Breast epithelium (tissue), 4 donors: ENCODE measurements around the gene CCDC149. TPM values are rescaled to one million over a fixed set of nuclear protein-coding genes. Genes with fewer than 3 reads are reported as not detected.

Experiments
- DNase-seq, 2 donors: peaks; one replicate each; pipeline ENCODE4 v3.0.0-alpha.2; 2019; ENCODE audit warnings: low spot score in 2 of 2
- H3K27ac ChIP-seq, 2 donors: fragments of 200-600 bp; sonication (generic) in 1 of 2; one replicate each; pipeline ENCODE4 v1.5.1; 2016 to 2019; ENCODE audit warnings: mild to moderate bottlenecking in 1 of 2
- H3K27me3 ChIP-seq, 2 donors: fragments of 200-600 bp; sonication (generic) in 1 of 2; one replicate each; pipeline versions ENCODE4 v1.5.1 to v1.6.0; 2017 to 2019; ENCODE audit warnings: control low read depth in 1 of 2, mild to moderate bottlenecking in 1 of 2
- H3K36me3 ChIP-seq: fragments of 200-600 bp; one replicate; pipeline ENCODE4 v1.5.1; 2019
- H3K4me1 ChIP-seq, 2 donors: fragments of 200-600 bp; sonication (generic); one replicate each; pipeline ENCODE4 v1.5.1; 2016 to 2019; ENCODE audit warnings: control low read depth in 1 of 2
- H3K4me3 ChIP-seq, 3 donors: fragments of 200-600 bp; sonication (generic); 1 replicate in 2 of 3; 2 replicates in 1 of 3; pipeline ENCODE4 v1.5.1; 2016 to 2019; ENCODE audit warnings: mild to moderate bottlenecking in 3 of 3, moderate library complexity in 2 of 3
- H3K9me3 ChIP-seq, 2 donors: fragments of 200-600 bp; sonication (generic) in 1 of 2; one replicate each; pipeline ENCODE4 v1.5.1; 2016 to 2019; ENCODE audit warnings: control low read depth in 1 of 2
- POLR2A ChIP-seq: fragments of 450-650 bp; IDR thresholded peaks from one replicate; pipeline ENCODE4 v1.6.1; 2016; ENCODE audit warnings: antibody characterized with exemption, mild to moderate bottlenecking, moderate library complexity
- POLR2AphosphoS5 ChIP-seq, 3 donors: sonication (generic); formaldehyde crosslinking; IDR thresholded peaks; one replicate each; pipeline ENCODE4 v1.6.1; 2017; ENCODE audit warnings: antibody characterized with exemption in 3 of 3
- intact Hi-C: fragments of 100-400 bp; cut with DNase I; formaldehyde crosslinking; loops from one replicate; pipeline ENCODE4 v1.15.1; 2023; ENCODE audit warnings: low total_unique reads
- total RNA-seq, 3 donors: library from RNA; depleted of rRNA; stranded (reverse); fragments of >200 nt; gene quantifications; one replicate each; pipeline ENCODE4 v1.1.0, GENCODE V29; 2016
- TF ChIP-seq, protein P1 (sequence below), 3 donors: fragments of 450-650 bp; IDR thresholded peaks; one replicate each; pipeline ENCODE4 v1.5.1; 2016 to 2017; ENCODE audit warnings: antibody characterized with exemption in 3 of 3, mild to moderate bottlenecking in 3 of 3, moderate library complexity in 3 of 3

Gene CCDC149
- total RNA-seq, 3 donors from 2014 or later, result 15.8 to 21.0 (median 18.6) TPM

DNA sequence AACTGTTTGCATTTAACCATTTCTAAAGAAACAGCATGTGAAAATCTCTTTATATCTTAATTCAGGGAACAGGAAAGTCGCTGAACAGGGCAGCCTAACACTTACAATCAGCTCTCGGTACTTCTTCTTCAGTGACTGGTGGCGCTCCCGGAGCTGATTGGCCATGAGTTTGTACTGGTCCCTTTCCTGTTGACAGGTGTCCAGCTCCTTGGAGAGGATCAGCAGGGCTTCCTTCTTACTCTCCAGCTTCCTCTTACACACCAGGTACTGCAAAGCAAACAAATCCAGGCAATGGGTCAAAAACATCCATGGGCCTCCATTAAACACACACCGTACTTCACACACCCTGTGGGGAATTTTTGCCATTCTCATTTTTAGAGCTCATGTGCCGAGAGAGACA lies 36.4 kb downstream of the CCDC149 start:
- Histone ChIP-seq H3K9me3 (no peaks in the 10 kb centered on the region), H3K36me3 (peaks cover 4% of the 10 kb centered on the region), H3K4me1 (no peaks in the 10 kb centered on the region), H3K27me3 (no peaks in the 10 kb centered on the region), H3K27ac (no peak overlapping the region), H3K4me3 (no peak overlapping the region)
- TF ChIP-seq, protein P1, sequence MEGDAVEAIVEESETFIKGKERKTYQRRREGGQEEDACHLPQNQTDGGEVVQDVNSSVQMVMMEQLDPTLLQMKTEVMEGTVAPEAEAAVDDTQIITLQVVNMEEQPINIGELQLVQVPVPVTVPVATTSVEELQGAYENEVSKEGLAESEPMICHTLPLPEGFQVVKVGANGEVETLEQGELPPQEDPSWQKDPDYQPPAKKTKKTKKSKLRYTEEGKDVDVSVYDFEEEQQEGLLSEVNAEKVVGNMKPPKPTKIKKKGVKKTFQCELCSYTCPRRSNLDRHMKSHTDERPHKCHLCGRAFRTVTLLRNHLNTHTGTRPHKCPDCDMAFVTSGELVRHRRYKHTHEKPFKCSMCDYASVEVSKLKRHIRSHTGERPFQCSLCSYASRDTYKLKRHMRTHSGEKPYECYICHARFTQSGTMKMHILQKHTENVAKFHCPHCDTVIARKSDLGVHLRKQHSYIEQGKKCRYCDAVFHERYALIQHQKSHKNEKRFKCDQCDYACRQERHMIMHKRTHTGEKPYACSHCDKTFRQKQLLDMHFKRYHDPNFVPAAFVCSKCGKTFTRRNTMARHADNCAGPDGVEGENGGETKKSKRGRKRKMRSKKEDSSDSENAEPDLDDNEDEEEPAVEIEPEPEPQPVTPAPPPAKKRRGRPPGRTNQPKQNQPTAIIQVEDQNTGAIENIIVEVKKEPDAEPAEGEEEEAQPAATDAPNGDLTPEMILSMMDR (IDR thresholded peaks at IDR 0.05), result no peak
- TF ChIP-seq POLR2AphosphoS5 (IDR thresholded peaks at IDR 0.05) (no peak), POLR2A (no peak)
- intact Hi-C loops, result no loop called here
- no peak for DNase-seq

DNA sequence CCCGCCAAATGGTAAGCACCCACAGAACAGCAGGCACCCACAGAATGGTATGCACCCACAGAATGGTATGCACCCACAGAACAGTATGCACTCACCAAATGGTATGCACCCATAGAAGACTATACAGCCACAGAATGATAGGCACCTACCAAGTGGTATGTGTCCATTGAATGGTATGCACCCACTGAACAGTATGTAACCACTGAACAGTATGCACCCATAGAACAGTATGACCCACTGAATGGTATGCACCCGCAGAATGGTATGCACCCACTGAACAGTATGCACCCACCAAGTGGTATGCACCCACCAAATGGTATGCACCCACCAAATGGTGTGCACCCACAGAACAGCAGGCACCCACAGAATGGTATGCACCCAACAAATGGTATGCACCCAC lies 40.1 kb downstream of the CCDC149 start:
- no peak for TF ChIP-seq POLR2A
- no peak for TF ChIP-seq POLR2AphosphoS5 (IDR thresholded peaks at IDR 0.05)
- TF ChIP-seq, protein P1 (IDR thresholded peaks at IDR 0.05), result no peak
- Histone ChIP-seq H3K36me3 (peaks cover 4% of the 10 kb centered on the region), H3K4me3 (no peak overlapping the region), H3K27me3 (no peaks in the 10 kb centered on the region), H3K4me1 (no peaks in the 10 kb centered on the region), H3K9me3 (no peaks in the 10 kb centered on the region), H3K27ac (no peak overlapping the region)
- no peak for DNase-seq
- intact Hi-C loops, result no loop called here

DNA sequence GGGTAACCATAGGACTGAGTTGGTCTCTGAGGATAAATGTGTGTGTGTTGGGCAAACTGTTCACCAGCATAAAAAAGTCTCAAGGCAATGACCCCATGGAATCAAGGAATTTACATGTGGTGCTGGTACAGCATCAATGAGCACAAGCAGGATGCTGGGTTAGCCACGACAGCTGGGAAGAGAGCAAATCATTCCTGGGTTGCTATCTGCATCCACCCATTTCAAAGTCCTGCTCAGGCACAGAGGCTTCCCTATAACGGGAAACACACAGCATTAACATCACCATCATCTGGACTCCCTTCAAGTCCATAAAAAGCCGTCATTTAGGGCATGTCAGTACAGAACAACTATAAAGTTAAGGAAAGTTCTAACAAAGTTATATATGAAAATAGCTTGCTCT lies 41.6 kb downstream of the CCDC149 start:
- DNase-seq, result no peak
- peaks cover 4% of the 10 kb centered on the region for H3K36me3 ChIP-seq
- no peaks in the 10 kb centered on the region for H3K27me3 ChIP-seq
- intact Hi-C loops, result no loop called here
- H3K4me3 ChIP-seq, result no peak overlapping the region
- H3K9me3 ChIP-seq, result no peaks in the 10 kb centered on the region
- TF ChIP-seq, protein P1 (IDR thresholded peaks at IDR 0.05), result no peak
- TF ChIP-seq POLR2A (no peak), POLR2AphosphoS5 (IDR thresholded peaks at IDR 0.05) (no peak)
- H3K4me1 ChIP-seq, result no peaks in the 10 kb centered on the region
- H3K27ac ChIP-seq, result no peak overlapping the region

DNA sequence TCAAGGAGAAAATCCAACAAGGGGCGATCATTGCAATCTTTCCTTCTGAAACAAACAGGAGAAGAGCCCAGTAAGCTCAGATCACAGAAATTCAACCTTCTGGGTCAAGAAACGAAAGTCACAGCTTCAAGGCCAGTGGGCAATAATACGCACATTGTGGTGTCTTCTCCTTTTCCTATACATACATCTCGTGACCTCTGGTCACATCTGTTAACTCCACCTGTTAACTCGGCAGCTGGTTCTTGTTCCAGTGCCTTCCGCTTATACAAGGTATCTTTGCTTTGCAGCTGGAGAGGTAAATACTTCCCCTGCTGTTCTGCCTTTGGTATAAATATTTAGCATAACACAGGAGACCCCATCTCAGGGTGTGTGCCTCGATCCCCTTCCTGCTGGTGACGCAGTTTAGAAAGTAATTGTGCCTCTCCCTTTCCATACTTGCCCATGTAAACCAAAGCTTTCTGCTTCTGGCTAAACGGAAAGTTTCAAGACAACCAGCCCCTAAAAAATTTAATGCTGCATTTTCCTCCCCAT lies 45.0 kb downstream of the CCDC149 start:
- peaks cover 14 to 16% of the 10 kb centered on the region in 2 donors for H3K9me3 ChIP-seq
- no peak for TF ChIP-seq POLR2AphosphoS5 (IDR thresholded peaks at IDR 0.05)
- TF ChIP-seq, protein P1 (IDR thresholded peaks at IDR 0.05), result no peak
- TF ChIP-seq POLR2A, result no peak
- H3K27ac ChIP-seq, result no peak overlapping the region
- no peaks in the 10 kb centered on the region for H3K36me3 ChIP-seq
- intact Hi-C loops, result no loop called here
- DNase-seq, result no peak
- no peaks in the 10 kb centered on the region for H3K27me3 ChIP-seq
- no peak overlapping the region for H3K4me3 ChIP-seq
- no peaks in the 10 kb centered on the region for H3K4me1 ChIP-seq

DNA sequence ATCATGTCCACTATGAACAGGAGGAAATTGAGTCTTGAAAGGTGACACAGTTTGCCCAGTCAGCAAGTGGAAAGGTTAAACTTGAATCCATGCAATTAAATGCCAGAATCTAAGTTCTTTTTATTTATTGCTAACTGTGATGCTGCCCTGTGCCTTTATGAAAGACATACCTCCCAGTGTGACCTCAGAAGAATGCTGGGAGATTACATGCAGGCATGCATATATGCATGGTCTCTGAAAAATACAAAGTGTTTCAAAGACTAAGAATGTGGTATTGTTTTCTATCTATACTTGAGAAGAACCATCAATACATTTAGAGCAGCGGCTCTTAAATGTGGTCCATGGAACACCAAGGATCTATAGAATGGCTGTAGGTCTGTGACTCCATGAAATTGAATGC lies 45.6 kb downstream of the CCDC149 start:
- no peak for DNase-seq
- Histone ChIP-seq H3K9me3 (peaks cover 14 to 16% of the 10 kb centered on the region in 2 donors), H3K27ac (no peak overlapping the region), H3K4me3 (no peak overlapping the region), H3K36me3 (no peaks in the 10 kb centered on the region), H3K27me3 (no peaks in the 10 kb centered on the region), H3K4me1 (no peaks in the 10 kb centered on the region)
- TF ChIP-seq POLR2A (no peak), POLR2AphosphoS5 (IDR thresholded peaks at IDR 0.05) (no peak)
- TF ChIP-seq, protein P1 (IDR thresholded peaks at IDR 0.05), result no peak
- intact Hi-C loops, result no loop called here
